HCT116 (cell line): ENCODE data around the gene PCIF1. TPM values are rescaled to one million over a fixed set of nuclear protein-coding genes. Genes with fewer than 3 reads are reported as not detected.

ENCODE experiments used
- ATAC-seq: fragments of 200-7000 bp; cut with Tn5 transposase; 2 replicates; pipeline ENCODE4 v1.9.1; 2020; ENCODE audit warnings: mild to moderate bottlenecking, moderate library complexity
- BruUV-seq: library from RNA; stranded (reverse); fragments of 400-500 nt; replicated peaks from 2 replicates; lab custom pipeline; 2021; lab: Mats Ljungman, UMichigan
- CTCF ChIA-PET: fragments of 300-600 bp; sonication (Branson Sonifier 250); formaldehyde crosslinking; loops from one replicate; lab custom pipeline; 2021; ENCODE audit warnings: antibody characterized with exemption; lab: Charles Lee
- POLR2A ChIA-PET: fragments of 300-600, 350-600 bp; sonication (Branson Sonifier 250); formaldehyde crosslinking; loops from one replicate; lab custom pipeline; 2021; ENCODE audit warnings: antibody characterized with exemption; lab: Charles Lee
- RAD21 ChIA-PET, 2 experiments: fragments of 300-600 bp; sonication (Branson Sonifier 250); formaldehyde crosslinking; loops; one replicate each; lab custom pipeline; 2023; ENCODE audit warnings: low total read pairs in 2 of 2; ENCODE audit not compliant: uncharacterized antibody in 2 of 2, unreplicated experiment in 2 of 2, low non-redundant PET in 1 of 2; lab: Charles Lee
- DNase-seq: peaks from one replicate; pipeline ENCODE4 v3.0.0-alpha.2; 2010; ENCODE audit warnings: low read depth, low spot score
- H2AFZ ChIP-seq: fragments of 200-600 bp; shearing (Covaris generic), sonication (generic); 2 replicates; pipeline ENCODE4 v1.6.1; 2017; ENCODE audit warnings: low read depth, mixed run types, mixed read lengths, antibody characterized with exemption, low read length; ENCODE audit not compliant: poor library complexity, severe bottlenecking
- H3K27ac ChIP-seq: 2 replicates; pipeline ENCODE4 v1.5.1; 2012; ENCODE audit warnings: low read depth, low read length
- H3K27me3 ChIP-seq: fragments of 200-600 bp; sonication (generic); 2 replicates; pipeline ENCODE4 v1.6.1; 2016; ENCODE audit warnings: mixed run types, low read length, mixed read lengths; ENCODE audit not compliant: insufficient read depth
- H3K36me3 ChIP-seq, 2 experiments: fragments of 200-500 bp in 1 of 2; fragments of 200-600 bp in 1 of 2; sonication (Bioruptor generic) in 1 of 2; sonication (generic) in 1 of 2; 2 replicates each; pipeline versions ENCODE4 v1.5.1 to v1.6.1; 2014 to 2016; ENCODE audit warnings: low read length in 2 of 2, inconsistent platforms in 1 of 2, mixed read lengths in 1 of 2, mixed run types in 1 of 2; ENCODE audit not compliant: insufficient read depth in 2 of 2, control insufficient read depth in 1 of 2
- H3K4me1 ChIP-seq, 2 experiments: fragments of 200-600 bp in 1 of 2; sonication (generic) in 1 of 2; 2 replicates each; pipeline versions ENCODE4 v1.5.1 to v1.6.1; 2012 to 2017; ENCODE audit warnings: low read length in 2 of 2, inconsistent platforms in 1 of 2, mild to moderate bottlenecking in 1 of 2, mixed read lengths in 1 of 2, mixed run types in 1 of 2, moderate library complexity in 1 of 2; ENCODE audit not compliant: insufficient read depth in 2 of 2, control insufficient read depth in 1 of 2
- H3K4me2 ChIP-seq: fragments of 200-600 bp; sonication (generic); 2 replicates; pipeline ENCODE4 v1.6.1; 2017; ENCODE audit warnings: mixed run types, low read length, mixed read lengths
- H3K4me3 ChIP-seq, 2 experiments: fragments of 200-600 bp in 1 of 2; sonication (generic) in 1 of 2; replicated peaks in 1 of 2; 2 replicates each; pipeline ENCODE4 v1.5.1; 2011 to 2016; ENCODE audit warnings: low read length in 2 of 2, control low read depth in 1 of 2, low read depth in 1 of 2, mild to moderate bottlenecking in 1 of 2, mixed read lengths in 1 of 2, mixed run types in 1 of 2
- H3K79me2 ChIP-seq: fragments of 200-600 bp; sonication (generic); 2 replicates; pipeline ENCODE4 v1.6.1; 2017; ENCODE audit warnings: mild to moderate bottlenecking, mixed run types, low read length, moderate library complexity, mixed read lengths; ENCODE audit not compliant: insufficient read depth
- H3K9ac ChIP-seq: fragments of 200-600 bp; sonication (generic); 2 replicates; pipeline ENCODE4 v1.6.1; 2016; ENCODE audit warnings: low read length, mixed read lengths
- H3K9me2 ChIP-seq: fragments of 200-600 bp; sonication (generic), shearing (Covaris generic); 2 replicates; pipeline ENCODE4 v1.6.1; 2017; ENCODE audit warnings: mixed run types, mild to moderate bottlenecking, moderate library complexity; ENCODE audit not compliant: insufficient read depth
- H3K9me3 ChIP-seq, 2 experiments: fragments of 200-500 bp in 1 of 2; fragments of 200-600 bp in 1 of 2; sonication (Bioruptor generic) in 1 of 2; sonication (generic) in 1 of 2; 2 replicates each; pipeline ENCODE4 v1.6.1; 2014 to 2017; ENCODE audit warnings: low read length in 2 of 2, mixed read lengths in 2 of 2, inconsistent platforms in 1 of 2, low read depth in 1 of 2, mild to moderate bottlenecking in 1 of 2, mixed run types in 1 of 2, moderate library complexity in 1 of 2; ENCODE audit not compliant: control insufficient read depth in 1 of 2, insufficient read depth in 1 of 2
- H4K20me1 ChIP-seq: fragments of 200-600 bp; sonication (generic), shearing (Covaris generic); 2 replicates; pipeline ENCODE4 v1.6.1; 2017; ENCODE audit warnings: mixed run types, mild to moderate bottlenecking, moderate library complexity; ENCODE audit not compliant: insufficient read depth
- CBX3 ChIP-seq: IDR thresholded peaks from 2 replicates; pipeline ENCODE4 v1.6.1; 2012; ENCODE audit warnings: low read depth
- CEBPB ChIP-seq: IDR thresholded peaks from 2 replicates; pipeline ENCODE4 v1.6.1; 2012; ENCODE audit warnings: low read depth
- EGR1 ChIP-seq: IDR thresholded peaks from 2 replicates; pipeline ENCODE4 v1.6.1; 2012; ENCODE audit warnings: low read depth
- ELF1 ChIP-seq: IDR thresholded peaks from 2 replicates; pipeline ENCODE4 v1.6.1; 2012; ENCODE audit warnings: low read depth, borderline replicate concordance
- EZH2 ChIP-seq: fragments of 200-600 bp; sonication (generic); IDR thresholded peaks from 2 replicates; pipeline ENCODE4 v1.6.1; 2017; ENCODE audit warnings: antibody characterized with exemption, mixed run types
- EZH2phosphoT487 ChIP-seq: fragments of 200-600 bp; IDR thresholded peaks from 2 replicates; pipeline ENCODE4 v1.6.1; 2018; ENCODE audit warnings: antibody characterized with exemption, borderline replicate concordance
- FOSL1 ChIP-seq: IDR thresholded peaks from 2 replicates; pipeline ENCODE4 v1.6.1; 2012; ENCODE audit warnings: low read depth
- JUND ChIP-seq: IDR thresholded peaks from 2 replicates; pipeline ENCODE4 v1.6.1; 2012
- POLR2A ChIP-seq: IDR thresholded peaks from 2 replicates; pipeline ENCODE4 v1.7.0; 2011; ENCODE audit warnings: borderline replicate concordance; ENCODE audit not compliant: insufficient read depth, insufficient read length; ENCODE audit errors: extremely low read depth
- POLR2AphosphoS5 ChIP-seq: IDR thresholded peaks from 2 replicates; pipeline ENCODE4 v1.6.1; 2011; ENCODE audit warnings: mild to moderate bottlenecking, low read depth, low read length, moderate library complexity
- RAD21 ChIP-seq: IDR thresholded peaks from 2 replicates; pipeline ENCODE4 v1.6.1; 2012; ENCODE audit warnings: low read depth, mild to moderate bottlenecking
- SIN3A ChIP-seq: IDR thresholded peaks from 2 replicates; pipeline ENCODE4 v1.6.1; 2012; ENCODE audit warnings: low read depth
- TCF7L2 ChIP-seq: IDR thresholded peaks from 2 replicates; pipeline ENCODE4 v1.7.0; 2011; ENCODE audit warnings: borderline replicate concordance, inconsistent platforms; ENCODE audit not compliant: insufficient read depth, insufficient read length; ENCODE audit errors: extremely low read depth
- YY1 ChIP-seq: IDR thresholded peaks from 2 replicates; pipeline ENCODE4 v1.6.1; 2011; ENCODE audit warnings: low read length, low read depth, moderate library complexity, mild to moderate bottlenecking; ENCODE audit not compliant: insufficient replicate concordance; ENCODE audit errors: extremely low read depth
- ZFX ChIP-seq: fragments of 450-650 bp; IDR thresholded peaks from 2 replicates; pipeline ENCODE4 v1.6.1; 2017
- ZNF274 ChIP-seq: fragments of 200-500 bp; sonication (Bioruptor generic); IDR thresholded peaks from 2 replicates; pipeline ENCODE4 v1.6.1; 2014; ENCODE audit warnings: mild to moderate bottlenecking, low read depth, low read length, inconsistent platforms
- intact Hi-C: fragments of 100-400 bp; cut with micrococcal nuclease; formaldehyde crosslinking; loops from 2 replicates; pipeline ENCODE4 v1.10.0; 2022
- total RNA-seq: library from RNA; stranded (reverse); gene quantifications from one replicate; pipeline ENCODE4 v1.2.1, GENCODE V29; 2021; ENCODE audit not compliant: unreplicated experiment
- TF ChIP-seq, protein P1 (sequence below), 3 experiments: fragments of 200-600 bp in 1 of 3; sonication (generic) in 1 of 3; IDR thresholded peaks in 2 of 3; conservative IDR thresholded peaks in 1 of 3; 2 replicates each; pipeline ENCODE4 v1.5.1; 2012 to 2017; ENCODE audit warnings: low read depth in 2 of 3, low read length in 2 of 3, antibody characterized with exemption in 1 of 3, borderline replicate concordance in 1 of 3, control low read depth in 1 of 3, mild to moderate bottlenecking in 1 of 3, mixed read lengths in 1 of 3, mixed run types in 1 of 3, moderate library complexity in 1 of 3; ENCODE audit not compliant: insufficient read depth in 1 of 3
- TF ChIP-seq, protein P2 (sequence below): IDR thresholded peaks from 2 replicates; pipeline ENCODE4 v1.6.1; 2012
- TF ChIP-seq, protein P3 (sequence below): IDR thresholded peaks from 2 replicates; pipeline ENCODE4 v1.6.1; 2012

PCIF1 gene
- total RNA-seq, 1 experiment from 2014 or later: 31.8 TPM

DNA sequence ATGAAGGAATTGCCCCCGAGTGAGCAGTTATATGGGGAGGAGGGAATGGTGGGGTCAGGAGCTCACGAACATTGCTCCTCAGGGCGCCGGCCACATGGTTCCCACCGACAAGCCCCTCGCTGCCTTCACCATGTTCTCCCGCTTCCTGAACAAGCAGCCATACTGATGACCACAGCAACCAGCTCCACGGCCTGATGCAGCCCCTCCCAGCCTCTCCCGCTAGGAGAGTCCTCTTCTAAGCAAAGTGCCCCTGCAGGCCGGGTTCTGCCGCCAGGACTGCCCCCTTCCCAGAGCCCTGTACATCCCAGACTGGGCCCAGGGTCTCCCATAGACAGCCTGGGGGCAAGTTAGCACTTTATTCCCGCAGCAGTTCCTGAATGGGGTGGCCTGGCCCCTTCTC, 36.2 kb upstream of the PCIF1 start:
- Histone ChIP-seq H3K9me2 (no peaks in the 10 kb centered on the region), H3K4me2 (no peak overlapping the region), H2AFZ (no peak overlapping the region), H3K4me1 (no peaks in the 10 kb centered on the region), H3K27ac (no peak overlapping the region), H3K4me3 (no peak overlapping the region), H3K9ac (no peak overlapping the region), H3K9me3 (no peaks in the 10 kb centered on the region), H4K20me1 (no peaks in the 10 kb centered on the region), H3K27me3 (no peaks in the 10 kb centered on the region), H3K36me3 (peaks cover 6 to 12% of the 10 kb centered on the region in 2 experiments; a peak in 3 of 4 replicates), H3K79me2 (no peaks in the 10 kb centered on the region)
- no TSS peak for BruUV-seq
- RAD21 ChIA-PET: no interaction called here
- no peak for ATAC-seq
- DNase-seq: no peak
- no peak for TF ChIP-seq JUND
- TF ChIP-seq YY1: no peak
- no peak for TF ChIP-seq POLR2AphosphoS5
- no peak for TF ChIP-seq SIN3A
- no peak for TF ChIP-seq EZH2phosphoT487
- no peak for TF ChIP-seq ZFX
- TF ChIP-seq EZH2: no peak
- no peak for TF ChIP-seq CBX3
- TF ChIP-seq POLR2A: no peak
- TF ChIP-seq CEBPB: no peak
- TF ChIP-seq, protein P1, sequence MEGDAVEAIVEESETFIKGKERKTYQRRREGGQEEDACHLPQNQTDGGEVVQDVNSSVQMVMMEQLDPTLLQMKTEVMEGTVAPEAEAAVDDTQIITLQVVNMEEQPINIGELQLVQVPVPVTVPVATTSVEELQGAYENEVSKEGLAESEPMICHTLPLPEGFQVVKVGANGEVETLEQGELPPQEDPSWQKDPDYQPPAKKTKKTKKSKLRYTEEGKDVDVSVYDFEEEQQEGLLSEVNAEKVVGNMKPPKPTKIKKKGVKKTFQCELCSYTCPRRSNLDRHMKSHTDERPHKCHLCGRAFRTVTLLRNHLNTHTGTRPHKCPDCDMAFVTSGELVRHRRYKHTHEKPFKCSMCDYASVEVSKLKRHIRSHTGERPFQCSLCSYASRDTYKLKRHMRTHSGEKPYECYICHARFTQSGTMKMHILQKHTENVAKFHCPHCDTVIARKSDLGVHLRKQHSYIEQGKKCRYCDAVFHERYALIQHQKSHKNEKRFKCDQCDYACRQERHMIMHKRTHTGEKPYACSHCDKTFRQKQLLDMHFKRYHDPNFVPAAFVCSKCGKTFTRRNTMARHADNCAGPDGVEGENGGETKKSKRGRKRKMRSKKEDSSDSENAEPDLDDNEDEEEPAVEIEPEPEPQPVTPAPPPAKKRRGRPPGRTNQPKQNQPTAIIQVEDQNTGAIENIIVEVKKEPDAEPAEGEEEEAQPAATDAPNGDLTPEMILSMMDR (IDR thresholded peaks at IDR 0.05 in 2 of 3, conservative IDR thresholded peaks at IDR 0.05 in 1 of 3; ENCODE audit: borderline replicate concordance in 1 of 3, insufficient read depth in 1 of 3, low read depth in 2 of 3, low read length in 2 of 3): no peak
- TF ChIP-seq ZNF274: no peak
- TF ChIP-seq FOSL1: no peak
- no peak for TF ChIP-seq EGR1
- TF ChIP-seq, protein P2, sequence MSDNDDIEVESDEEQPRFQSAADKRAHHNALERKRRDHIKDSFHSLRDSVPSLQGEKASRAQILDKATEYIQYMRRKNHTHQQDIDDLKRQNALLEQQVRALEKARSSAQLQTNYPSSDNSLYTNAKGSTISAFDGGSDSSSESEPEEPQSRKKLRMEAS: no peak
- TF ChIP-seq TCF7L2: no peak
- TF ChIP-seq, protein P3, sequence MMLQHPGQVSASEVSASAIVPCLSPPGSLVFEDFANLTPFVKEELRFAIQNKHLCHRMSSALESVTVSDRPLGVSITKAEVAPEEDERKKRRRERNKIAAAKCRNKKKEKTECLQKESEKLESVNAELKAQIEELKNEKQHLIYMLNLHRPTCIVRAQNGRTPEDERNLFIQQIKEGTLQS: no peak
- no peak for TF ChIP-seq RAD21
- TF ChIP-seq ELF1: no peak
- intact Hi-C loops: no loop called here
- POLR2A ChIA-PET: no interaction called here
- CTCF ChIA-PET: no interaction called here
